HL-60 (cell line): Measurements from ENCODE around the gene CCR1.
"Not testable (repeated sequence)": the region's sequence is repeated elsewhere in the genome, so short reads cannot be mapped to it uniquely, and the experiment has no call there.

Source experiments
- DNase-seq, 2 experiments: peaks; one replicate each; pipeline ENCODE4 v3.0.0-alpha.2; 2010 to 2020; ENCODE audit warnings: low read depth in 1 of 2, low spot score in 1 of 2
- H3K27ac ChIP-seq: fragments of 250-450 bp; sonication (Bioruptor Pico); replicated peaks from 2 replicates; pipeline ENCODE4 v1.5.1; 2020; ENCODE audit warnings: mild to moderate bottlenecking, moderate library complexity
- H3K27me3 ChIP-seq: fragments of 250-450 bp; sonication (Bioruptor Pico); 2 replicates; pipeline ENCODE4 v1.5.1; 2021; ENCODE audit warnings: mild to moderate bottlenecking, moderate library complexity; ENCODE audit not compliant: insufficient read depth, poor library complexity, severe bottlenecking
- H3K4me3 ChIP-seq: replicated peaks from 2 replicates; pipeline ENCODE4 v1.5.1; 2011; ENCODE audit warnings: mild to moderate bottlenecking, control low read depth, low read length; ENCODE audit not compliant: insufficient read depth
- GABPA ChIP-seq: IDR thresholded peaks from 2 replicates; pipeline ENCODE4 v1.6.1; 2012; ENCODE audit warnings: low read depth
- POLR2AphosphoS5 ChIP-seq: IDR thresholded peaks from 2 replicates; pipeline ENCODE4 v1.6.1; 2012; ENCODE audit warnings: low read depth
- REST ChIP-seq: IDR thresholded peaks from 2 replicates; pipeline ENCODE4 v1.6.1; 2012; ENCODE audit warnings: low read depth; ENCODE audit not compliant: insufficient replicate concordance
- SPI1 ChIP-seq: IDR thresholded peaks from 2 replicates; pipeline ENCODE4 v1.6.1; 2012; ENCODE audit warnings: low read depth, mild to moderate bottlenecking, borderline replicate concordance
- TF ChIP-seq, protein P1 (sequence below): IDR thresholded peaks from one replicate; pipeline ENCODE4 v1.5.1; 2011; ENCODE audit warnings: low read length, control low read depth, inconsistent platforms; ENCODE audit not compliant: insufficient read depth

CCR1 gene

DNA sequence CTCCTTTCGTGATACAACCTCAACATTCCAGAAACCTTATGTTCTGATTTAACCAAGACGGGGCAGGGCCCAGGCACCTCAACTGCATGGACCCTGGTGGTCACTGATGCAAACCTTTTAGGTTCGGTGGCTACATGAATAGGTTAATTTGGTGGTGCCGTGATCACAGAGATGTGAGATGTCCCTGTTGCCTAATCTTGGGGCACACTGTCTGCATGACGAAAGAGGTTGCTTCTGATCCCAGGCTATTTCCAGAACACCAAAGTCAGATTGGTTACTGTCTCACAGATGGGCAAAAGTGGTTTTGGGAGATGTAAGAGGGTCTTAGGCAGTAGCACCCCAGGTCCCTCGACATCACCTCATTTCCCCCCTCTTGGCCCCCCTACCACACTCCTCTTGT lies 4.0 kb upstream of the CCR1 start:
- H3K4me3 ChIP-seq, result no peak overlapping the region
- no peaks in the 10 kb centered on the region for H3K27me3 ChIP-seq
- TF ChIP-seq POLR2AphosphoS5, result no peak
- no peak for TF ChIP-seq REST
- TF ChIP-seq, protein P1, sequence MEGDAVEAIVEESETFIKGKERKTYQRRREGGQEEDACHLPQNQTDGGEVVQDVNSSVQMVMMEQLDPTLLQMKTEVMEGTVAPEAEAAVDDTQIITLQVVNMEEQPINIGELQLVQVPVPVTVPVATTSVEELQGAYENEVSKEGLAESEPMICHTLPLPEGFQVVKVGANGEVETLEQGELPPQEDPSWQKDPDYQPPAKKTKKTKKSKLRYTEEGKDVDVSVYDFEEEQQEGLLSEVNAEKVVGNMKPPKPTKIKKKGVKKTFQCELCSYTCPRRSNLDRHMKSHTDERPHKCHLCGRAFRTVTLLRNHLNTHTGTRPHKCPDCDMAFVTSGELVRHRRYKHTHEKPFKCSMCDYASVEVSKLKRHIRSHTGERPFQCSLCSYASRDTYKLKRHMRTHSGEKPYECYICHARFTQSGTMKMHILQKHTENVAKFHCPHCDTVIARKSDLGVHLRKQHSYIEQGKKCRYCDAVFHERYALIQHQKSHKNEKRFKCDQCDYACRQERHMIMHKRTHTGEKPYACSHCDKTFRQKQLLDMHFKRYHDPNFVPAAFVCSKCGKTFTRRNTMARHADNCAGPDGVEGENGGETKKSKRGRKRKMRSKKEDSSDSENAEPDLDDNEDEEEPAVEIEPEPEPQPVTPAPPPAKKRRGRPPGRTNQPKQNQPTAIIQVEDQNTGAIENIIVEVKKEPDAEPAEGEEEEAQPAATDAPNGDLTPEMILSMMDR, result no peak
- no peak for TF ChIP-seq GABPA
- TF ChIP-seq SPI1, result no peak

DNA sequence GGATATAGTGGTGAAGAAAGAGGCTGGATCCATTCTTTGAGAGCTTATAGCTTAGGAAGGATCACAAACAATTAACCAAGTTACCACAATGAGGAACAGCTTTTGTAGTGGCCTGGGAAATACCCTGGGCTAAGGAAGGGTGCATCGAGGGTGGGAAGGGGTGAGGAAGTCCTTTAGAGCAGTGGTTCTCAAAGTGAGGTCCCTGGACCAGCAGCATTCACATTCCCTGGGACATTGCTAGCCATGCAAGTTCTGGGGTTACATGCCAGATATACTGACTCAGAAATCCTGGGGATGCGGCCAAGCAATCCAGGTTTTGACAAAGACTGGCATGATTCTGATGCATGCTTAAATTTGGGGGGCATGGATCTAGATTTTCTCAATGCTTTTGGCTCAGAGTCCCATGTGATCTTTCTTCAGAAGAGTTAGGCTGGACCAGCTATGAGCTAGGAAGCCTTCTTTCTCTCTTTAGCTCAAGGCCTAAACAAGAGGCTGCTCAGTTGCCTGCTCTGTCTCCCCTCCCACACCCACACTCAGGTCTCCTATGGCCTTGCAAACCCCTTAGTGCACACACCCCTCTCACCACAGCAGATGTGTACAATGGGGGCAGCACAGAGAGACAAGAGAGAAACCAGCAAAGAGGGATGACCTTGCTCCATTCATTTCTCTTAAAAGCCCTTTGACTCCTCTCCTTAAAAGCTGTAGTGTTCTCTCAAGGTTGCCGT lies 1.8 kb upstream of the CCR1 start:
- Histone ChIP-seq H3K4me3 (no peak overlapping the region), H3K27me3 (no peaks in the 10 kb centered on the region), H3K27ac (peak overlapping the region; percentile 83)
- DNase-seq, result peak in 1 of 2 experiments; percentile 42
- TF ChIP-seq, protein P1, result no peak
- TF ChIP-seq GABPA, result no peak
- TF ChIP-seq REST, result no peak
- TF ChIP-seq POLR2AphosphoS5, result no peak
- TF ChIP-seq SPI1, result peak; percentile 69

More for the DNA sequence above, 4.0 kb upstream of the CCR1 start:
- no peak for DNase-seq
- no peak overlapping the region for H3K27ac ChIP-seq

DNA sequence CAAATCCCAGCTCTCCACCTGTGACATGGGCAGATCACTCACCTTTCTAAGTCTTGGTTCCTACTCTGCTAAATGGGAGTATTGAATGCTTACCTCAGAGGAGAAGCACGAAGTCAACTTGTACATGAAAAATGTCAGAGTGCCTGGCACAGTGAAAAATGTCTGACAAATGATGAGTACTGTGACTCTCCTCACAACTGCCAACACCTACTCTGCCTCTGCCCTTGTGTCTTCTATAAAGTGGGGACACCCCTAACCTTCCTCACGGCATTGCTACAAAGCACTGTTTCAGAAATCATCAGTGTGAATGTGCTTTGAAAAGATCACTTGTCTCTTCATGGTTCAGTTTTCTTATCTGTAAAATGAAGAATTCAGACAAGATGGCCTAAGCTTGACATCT lies 940 bp upstream of the CCR1 start:
- TF ChIP-seq SPI1 (no peak), REST (no peak), POLR2AphosphoS5 (no peak), GABPA (no peak)
- TF ChIP-seq, protein P1, result no peak
- no peaks in the 10 kb centered on the region for H3K27me3 ChIP-seq
- no peak overlapping the region for H3K4me3 ChIP-seq
- peak overlapping the region; percentile 83 for H3K27ac ChIP-seq
- DNase-seq, result no peak

DNA sequence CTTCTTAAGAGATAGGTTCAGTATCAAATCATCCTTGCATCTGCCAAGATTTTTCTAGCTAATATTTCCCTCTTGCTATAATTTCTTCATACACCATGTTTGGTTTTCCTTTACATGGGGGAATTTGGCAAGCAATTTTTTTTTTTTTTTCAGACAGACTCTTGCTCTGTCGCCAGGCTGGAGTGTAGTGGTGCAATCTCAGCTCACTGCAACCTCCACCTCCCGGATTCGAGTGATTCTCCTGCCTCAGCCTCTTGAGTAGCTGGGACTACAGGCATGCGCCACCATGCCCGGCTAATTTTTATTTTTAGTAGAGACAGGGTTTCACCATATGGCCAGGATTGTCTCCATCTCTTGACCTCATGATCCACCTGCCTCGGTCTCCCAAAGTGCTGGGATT lies 599 bp downstream of the CCR1 start:
- H3K27me3 ChIP-seq, result not testable (repeated sequence)
- peak overlapping the region; percentile 83 for H3K27ac ChIP-seq
- DNase-seq, result peak in 1 of 2 experiments; percentile 61
- peak overlapping the region; percentile 50 for H3K4me3 ChIP-seq
